Fibroblast of mammary gland (primary cell): ENCODE measurements around the gene PARD3B.

Experiments used
- DNase-seq: peaks from one replicate; pipeline ENCODE4 v3.0.0-alpha.2; 2010; ENCODE audit warnings: low read depth
- H3K4me3 ChIP-seq: 2 replicates; pipeline ENCODE4 v1.5.1; 2011; ENCODE audit warnings: low read depth, mild to moderate bottlenecking, low read length, moderate library complexity; ENCODE audit not compliant: control insufficient read depth
- CTCF ChIP-seq: conservative IDR thresholded peaks from 2 replicates; pipeline ENCODE4 v1.5.1; 2011; ENCODE audit warnings: low read depth, low read length, inconsistent platforms; ENCODE audit not compliant: control insufficient read depth, insufficient read depth

Gene PARD3B

GRCh38 chr2:205030695-205031094 is 485.4 kb downstream of the PARD3B start:
- no peak for DNase-seq
- H3K4me3 ChIP-seq = no peak overlapping the region
- no peak for TF ChIP-seq CTCF

- TF ChIP-seq CTCF = no peak
These were observed 486.8 kb downstream of the PARD3B start for GRCh38 chr2:205032093-205032551.

GRCh38 chr2:205033431-205033830 is 488.2 kb downstream of the PARD3B start:
- TF ChIP-seq CTCF = no peak

More at GRCh38 chr2:205032093-205032551, 486.8 kb downstream of the PARD3B start:
- no peak for DNase-seq
- no peak overlapping the region for H3K4me3 ChIP-seq

GRCh38 chr2:205034034-205034433 is 488.8 kb downstream of the PARD3B start:
- TF ChIP-seq CTCF = no peak
- H3K4me3 ChIP-seq = no peak overlapping the region
- no peak for DNase-seq

More at GRCh38 chr2:205033431-205033830, 488.2 kb downstream of the PARD3B start:
- no peak for DNase-seq
- H3K4me3 ChIP-seq = no peak overlapping the region

GRCh38 chr2:205040323-205040722 is 495.0 kb downstream of the PARD3B start:
- DNase-seq = no peak
- TF ChIP-seq CTCF = no peak
- H3K4me3 ChIP-seq = no peak overlapping the region

- no peak overlapping the region for H3K4me3 ChIP-seq
- DNase-seq = no peak
- TF ChIP-seq CTCF = no peak
These were observed 496.3 kb downstream of the PARD3B start for GRCh38 chr2:205041472-205042130.

GRCh38 chr2:205043285-205043684 is 498.0 kb downstream of the PARD3B start:
- no peak overlapping the region for H3K4me3 ChIP-seq
- no peak for DNase-seq
- TF ChIP-seq CTCF = no peak
